Measurements from ENCODE around the gene SLC1A7. TPM values are rescaled to one million over a fixed set of nuclear protein-coding genes. Genes with fewer than 3 reads are reported as not detected.

SLC1A7 gene
- total and polyA plus RNA-seq, 2 of the 13 experiments (the other 11 are each of a cell fraction or from before 2014, with no cell fraction given): 0.04 to 2.0 TPM

DNA sequence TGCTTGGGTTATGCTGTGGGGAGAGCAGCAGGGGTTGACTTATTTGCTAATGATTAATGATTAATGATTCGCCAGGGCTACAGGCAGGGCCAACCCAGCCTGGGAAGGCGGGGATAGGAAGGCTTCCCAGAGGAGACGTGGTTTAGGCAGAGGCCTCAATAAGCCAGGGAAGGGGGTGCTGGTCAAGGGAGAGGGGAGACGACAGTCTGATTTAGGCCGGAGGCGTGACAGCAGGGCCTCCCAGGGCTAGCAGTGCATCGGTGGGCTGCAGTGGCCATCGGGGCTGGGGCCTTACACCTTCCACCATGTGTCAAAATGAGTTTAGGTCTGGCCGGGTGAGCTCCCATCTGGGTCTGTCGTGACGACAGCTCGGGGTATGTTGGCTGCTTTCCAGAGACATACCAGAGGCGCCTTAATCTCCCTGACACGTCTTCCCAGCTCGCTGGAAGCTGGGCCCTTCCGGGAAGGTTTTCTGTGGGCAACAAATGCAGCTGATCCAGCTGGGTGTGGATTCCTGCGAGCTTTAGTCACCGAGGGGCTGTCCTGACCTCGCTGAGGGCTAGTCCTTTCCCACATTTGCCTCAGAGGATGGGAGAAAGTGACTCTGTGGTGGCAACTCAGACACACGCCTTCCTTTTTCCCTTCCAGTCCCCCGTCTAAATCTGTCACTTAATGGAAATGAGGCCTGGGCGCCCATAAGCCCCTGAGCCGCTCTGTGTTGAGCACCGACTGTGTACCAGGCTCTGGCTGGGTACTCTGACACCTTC, 3.7 kb upstream of the SLC1A7 start (continued):
- TF ChIP-seq, protein P1, sequence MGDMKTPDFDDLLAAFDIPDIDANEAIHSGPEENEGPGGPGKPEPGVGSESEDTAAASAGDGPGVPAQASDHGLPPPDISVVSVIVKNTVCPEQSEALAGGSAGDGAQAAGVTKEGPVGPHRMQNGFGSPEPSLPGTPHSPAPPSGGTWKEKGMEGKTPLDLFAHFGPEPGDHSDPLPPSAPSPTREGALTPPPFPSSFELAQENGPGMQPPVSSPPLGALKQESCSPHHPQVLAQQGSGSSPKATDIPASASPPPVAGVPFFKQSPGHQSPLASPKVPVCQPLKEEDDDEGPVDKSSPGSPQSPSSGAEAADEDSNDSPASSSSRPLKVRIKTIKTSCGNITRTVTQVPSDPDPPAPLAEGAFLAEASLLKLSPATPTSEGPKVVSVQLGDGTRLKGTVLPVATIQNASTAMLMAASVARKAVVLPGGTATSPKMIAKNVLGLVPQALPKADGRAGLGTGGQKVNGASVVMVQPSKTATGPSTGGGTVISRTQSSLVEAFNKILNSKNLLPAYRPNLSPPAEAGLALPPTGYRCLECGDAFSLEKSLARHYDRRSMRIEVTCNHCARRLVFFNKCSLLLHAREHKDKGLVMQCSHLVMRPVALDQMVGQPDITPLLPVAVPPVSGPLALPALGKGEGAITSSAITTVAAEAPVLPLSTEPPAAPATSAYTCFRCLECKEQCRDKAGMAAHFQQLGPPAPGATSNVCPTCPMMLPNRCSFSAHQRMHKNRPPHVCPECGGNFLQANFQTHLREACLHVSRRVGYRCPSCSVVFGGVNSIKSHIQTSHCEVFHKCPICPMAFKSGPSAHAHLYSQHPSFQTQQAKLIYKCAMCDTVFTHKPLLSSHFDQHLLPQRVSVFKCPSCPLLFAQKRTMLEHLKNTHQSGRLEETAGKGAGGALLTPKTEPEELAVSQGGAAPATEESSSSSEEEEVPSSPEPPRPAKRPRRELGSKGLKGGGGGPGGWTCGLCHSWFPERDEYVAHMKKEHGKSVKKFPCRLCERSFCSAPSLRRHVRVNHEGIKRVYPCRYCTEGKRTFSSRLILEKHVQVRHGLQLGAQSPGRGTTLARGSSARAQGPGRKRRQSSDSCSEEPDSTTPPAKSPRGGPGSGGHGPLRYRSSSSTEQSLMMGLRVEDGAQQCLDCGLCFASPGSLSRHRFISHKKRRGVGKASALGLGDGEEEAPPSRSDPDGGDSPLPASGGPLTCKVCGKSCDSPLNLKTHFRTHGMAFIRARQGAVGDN (CRISPR knock-in tag; IDR thresholded peaks at IDR 0.05): peak; percentile 98
- TF ChIP-seq SRSF9 (IDR thresholded peaks at IDR 0.05; ENCODE audit: borderline replicate concordance, insufficient read depth, low read depth, low read length, poor library complexity, severe bottlenecking) (no peak), POGZ (CRISPR knock-in tag; IDR thresholded peaks at IDR 0.05) (peak; percentile 81), YEATS4 (CRISPR knock-in tag; IDR thresholded peaks at IDR 0.05; ENCODE audit: borderline replicate concordance) (peak; percentile 76; the same call in 1 of the 2 replicates), NCOA1 (CRISPR knock-in tag; IDR thresholded peaks at IDR 0.05) (no peak), ZNF709 (CRISPR knock-in tag; IDR thresholded peaks at IDR 0.05) (0 out of 2 replicates have a peak, but pooled peaks have one; percentile 74), KLF12 (CRISPR knock-in tag; IDR thresholded peaks at IDR 0.05; ENCODE audit: borderline replicate concordance) (peak; percentile 39; the same call in 1 of the 2 replicates), TBP (CRISPR knock-in tag; IDR thresholded peaks at IDR 0.05) (no peak), ERF (CRISPR knock-in tag; IDR thresholded peaks at IDR 0.05) (peak; percentile 79), TAF1 (CRISPR knock-in tag; IDR thresholded peaks at IDR 0.05) (peak; percentile 73), SIN3A (IDR thresholded peaks at IDR 0.05; ENCODE audit: borderline replicate concordance, low read depth, low read length) (peak; percentile 51; the same call in 1 of the 2 replicates)
- TF ChIP-seq, protein P2, sequence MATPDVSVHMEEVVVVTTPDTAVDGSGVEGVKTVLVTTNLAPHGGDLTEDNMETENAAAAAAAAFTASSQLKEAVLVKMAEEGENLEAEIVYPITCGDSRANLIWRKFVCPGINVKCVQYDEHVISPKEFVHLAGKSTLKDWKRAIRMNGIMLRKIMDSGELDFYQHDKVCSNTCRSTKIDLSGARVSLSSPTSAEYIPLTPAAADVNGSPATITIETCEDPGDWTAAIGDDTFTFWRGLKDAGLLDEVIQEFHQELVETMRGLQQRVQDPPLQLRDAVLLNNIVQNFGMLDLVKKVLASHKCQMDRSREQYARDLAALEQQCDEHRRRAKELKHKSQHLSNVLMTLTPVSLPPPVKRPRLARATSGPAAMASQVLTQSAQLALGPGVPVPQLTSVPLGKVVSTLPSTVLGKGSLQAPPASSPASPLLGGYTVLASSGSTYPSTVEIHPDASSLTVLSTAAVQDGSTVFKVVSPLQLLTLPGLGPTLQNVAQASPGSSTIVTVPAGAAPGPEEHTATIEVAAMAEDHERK (CRISPR knock-in tag; IDR thresholded peaks at IDR 0.05; ENCODE audit: low read depth): no peak; the same call in 1 of the 2 replicates
- TF ChIP-seq, protein P3, sequence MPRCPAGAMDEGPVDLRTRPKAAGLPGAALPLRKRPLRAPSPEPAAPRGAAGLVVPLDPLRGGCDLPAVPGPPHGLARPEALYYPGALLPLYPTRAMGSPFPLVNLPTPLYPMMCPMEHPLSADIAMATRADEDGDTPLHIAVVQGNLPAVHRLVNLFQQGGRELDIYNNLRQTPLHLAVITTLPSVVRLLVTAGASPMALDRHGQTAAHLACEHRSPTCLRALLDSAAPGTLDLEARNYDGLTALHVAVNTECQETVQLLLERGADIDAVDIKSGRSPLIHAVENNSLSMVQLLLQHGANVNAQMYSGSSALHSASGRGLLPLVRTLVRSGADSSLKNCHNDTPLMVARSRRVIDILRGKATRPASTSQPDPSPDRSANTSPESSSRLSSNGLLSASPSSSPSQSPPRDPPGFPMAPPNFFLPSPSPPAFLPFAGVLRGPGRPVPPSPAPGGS (CRISPR knock-in tag; IDR thresholded peaks at IDR 0.05): peak; percentile 71; the same call in 1 of the 2 replicates

All from HepG2 (cell line).